Ectodermal cell (in vitro differentiated cells): ENCODE measurements around the gene ETV7.
"Not testable (repeated sequence)": the region's sequence is repeated elsewhere in the genome, so short reads cannot be mapped to it uniquely, and the experiment has no call there.

Source experiments
- H3K27ac ChIP-seq: 2 replicates; pipeline ENCODE4 v1.7.0; 2013; ENCODE audit warnings: mild to moderate bottlenecking, low read depth, low read length; ENCODE audit not compliant: insufficient read depth, poor library complexity, severe bottlenecking
- H3K27me3 ChIP-seq: 2 replicates; pipeline ENCODE4 v1.7.0; 2013; ENCODE audit warnings: mild to moderate bottlenecking, low read length; ENCODE audit not compliant: insufficient read depth, control insufficient read depth, poor library complexity, severe bottlenecking
- H3K36me3 ChIP-seq: one replicate; pipeline ENCODE4 v1.7.0; 2013; ENCODE audit warnings: low read length; ENCODE audit not compliant: control insufficient read depth, insufficient read depth
- H3K4me1 ChIP-seq: one replicate; pipeline ENCODE4 v1.7.0; 2013; ENCODE audit warnings: low read length; ENCODE audit not compliant: control insufficient read depth, insufficient read depth
- H3K4me3 ChIP-seq: 2 replicates; pipeline ENCODE4 v1.7.0; 2013; ENCODE audit warnings: low read depth, low read length, control low read depth; ENCODE audit not compliant: insufficient read depth
- H3K9me3 ChIP-seq: 2 replicates; pipeline ENCODE4 v1.7.0; 2013; ENCODE audit warnings: mild to moderate bottlenecking, low read length, moderate library complexity; ENCODE audit not compliant: control insufficient read depth
- WGBS, 2 experiments: methylation state at CpG; one replicate each; pipeline ENCODE4 v1.1.7; 2013; ENCODE audit warnings: missing lambda C conversion rate in 2 of 2; 5-methylcytosine and 5-hydroxymethylcytosine counted together

ETV7 gene

DNA sequence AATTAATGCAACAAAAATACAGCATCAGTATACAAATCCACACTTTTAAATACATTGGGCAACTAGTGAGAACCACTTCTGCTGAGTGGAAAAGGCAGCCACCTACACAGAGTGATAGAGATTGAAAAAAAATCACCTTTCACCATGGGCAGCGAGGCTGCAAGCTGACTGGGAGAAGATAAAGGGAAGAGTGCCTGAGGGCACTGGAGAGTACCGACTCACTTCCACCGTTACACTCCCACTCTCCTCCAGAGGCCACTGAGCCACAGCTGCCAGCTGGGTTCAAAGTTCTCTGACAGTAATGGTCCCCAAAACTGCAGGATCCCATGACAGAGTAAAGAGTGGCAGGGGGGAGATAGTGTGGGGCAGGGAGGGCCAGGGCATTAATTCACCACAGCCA is 31.1 kb upstream of the ETV7 start:
- no peaks in the 10 kb centered on the region for H3K27me3 ChIP-seq
- no peaks in the 10 kb centered on the region for H3K36me3 ChIP-seq
- no peak overlapping the region for H3K27ac ChIP-seq
- no peaks in the 10 kb centered on the region for H3K9me3 ChIP-seq
- no peak overlapping the region for H3K4me3 ChIP-seq
- H3K4me1 ChIP-seq, result peaks cover 3% of the 10 kb centered on the region
- 53% methylated on average over 3 of the region's 3 CpGs for WGBS, 2 experiments

DNA sequence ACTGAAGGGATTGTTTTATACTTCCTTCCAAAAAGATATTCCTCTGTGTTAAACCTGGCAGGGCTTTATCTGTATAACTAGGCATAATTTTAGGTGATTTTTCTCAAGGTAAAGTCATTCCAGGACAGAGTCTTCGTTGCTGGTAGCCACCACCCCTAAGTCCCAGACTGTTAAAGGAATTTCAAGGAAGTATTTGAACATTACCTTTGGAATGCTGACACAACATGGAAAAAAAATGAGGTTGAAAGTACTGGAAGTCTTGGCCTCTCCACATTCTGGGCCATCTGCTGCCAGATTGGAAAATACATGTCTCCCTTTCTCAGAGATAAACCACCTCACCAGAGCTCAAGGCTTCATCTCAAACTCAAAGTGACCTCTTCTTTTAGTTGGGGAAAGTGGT is 27.0 kb upstream of the ETV7 start:
- H3K9me3 ChIP-seq, result no peaks in the 10 kb centered on the region
- 78 to 83% methylated on average over 1 of the region's 1 CpG for WGBS, 2 experiments
- H3K4me3 ChIP-seq, result no peak overlapping the region
- H3K27ac ChIP-seq, result no peak overlapping the region
- H3K4me1 ChIP-seq, result no peaks in the 10 kb centered on the region
- no peaks in the 10 kb centered on the region for H3K27me3 ChIP-seq
- H3K36me3 ChIP-seq, result no peaks in the 10 kb centered on the region

DNA sequence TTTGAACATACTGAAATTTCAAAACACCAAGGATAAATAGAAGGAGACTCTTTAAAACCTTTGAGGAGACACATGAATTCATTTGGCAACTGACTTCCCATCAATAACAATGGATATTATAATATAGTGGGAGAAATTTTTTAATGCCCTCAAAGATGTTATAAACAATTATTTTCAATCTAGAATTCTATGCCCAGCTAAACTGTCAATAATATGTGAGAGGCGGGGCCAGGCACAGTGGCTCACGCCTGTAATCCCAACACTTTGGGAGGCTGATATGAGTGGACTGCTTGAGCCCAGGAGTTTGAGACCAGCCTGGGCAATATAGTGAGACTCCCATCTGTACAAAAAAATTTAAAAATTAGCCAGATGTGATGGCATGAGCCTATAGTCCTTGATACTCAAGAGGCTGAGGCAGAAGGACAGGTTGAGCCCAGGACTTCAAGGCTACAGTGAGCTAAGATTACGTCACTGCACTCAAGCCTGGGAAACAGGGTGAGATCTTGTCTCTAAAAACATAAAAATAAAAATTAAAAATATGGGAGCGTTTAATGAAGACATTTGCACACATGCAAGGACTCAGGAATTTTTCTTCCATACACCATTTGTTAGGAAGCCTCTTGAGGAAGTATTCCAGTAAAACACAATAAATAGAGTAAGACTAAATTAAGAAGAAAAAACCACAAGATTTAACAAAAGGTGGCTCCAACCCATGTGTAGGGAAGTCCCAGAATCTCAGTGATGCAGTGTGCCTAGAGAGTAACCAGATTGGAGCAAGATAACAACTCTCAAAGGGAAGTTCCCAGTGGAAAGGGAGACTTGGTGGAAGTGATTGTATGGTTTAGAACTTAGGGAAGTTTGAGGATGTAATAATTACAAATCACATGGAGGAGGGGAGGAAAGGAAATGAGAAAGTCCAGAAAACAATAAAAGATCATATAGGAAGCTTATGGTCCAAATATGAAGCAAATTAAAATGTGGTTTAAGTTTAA is 26.3 kb upstream of the ETV7 start:
- Histone ChIP-seq H3K9me3 (no peaks in the 10 kb centered on the region), H3K4me1 (no peaks in the 10 kb centered on the region), H3K27ac (no peak overlapping the region), H3K36me3 (no peaks in the 10 kb centered on the region), H3K27me3 (no peaks in the 10 kb centered on the region), H3K4me3 (no peak overlapping the region)
- 94 to 95% methylated on average over 3 of the region's 4 CpGs for WGBS, 2 experiments

DNA sequence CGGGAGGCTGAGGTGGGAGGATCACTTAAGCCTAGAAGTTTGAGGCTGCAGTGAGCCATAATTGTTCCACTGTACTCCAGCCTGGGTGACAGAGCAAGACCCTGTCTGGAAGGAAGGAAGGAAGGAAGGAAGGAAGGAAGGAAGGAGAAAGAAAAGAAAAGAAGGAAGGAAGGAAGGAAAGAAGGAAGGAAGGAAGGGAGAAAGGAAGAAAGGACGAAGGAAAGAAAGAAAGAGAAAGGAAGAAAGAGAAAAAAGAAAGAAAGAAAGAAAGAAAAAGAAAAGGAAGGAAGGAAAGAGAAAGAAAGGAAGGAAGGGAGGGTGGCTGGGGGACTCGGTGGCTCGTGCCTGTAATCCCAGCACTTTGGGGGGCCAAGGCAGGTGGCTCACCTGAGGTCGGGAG is 22.2 kb upstream of the ETV7 start:
- H3K27me3 ChIP-seq, H3K27ac ChIP-seq, H3K4me3 ChIP-seq, H3K36me3 ChIP-seq, H3K9me3 ChIP-seq, H3K4me1 ChIP-seq: not testable (repeated sequence)
- WGBS, 2 experiments, result 89 to 92% methylated on average over 5 of the region's 5 CpGs

DNA sequence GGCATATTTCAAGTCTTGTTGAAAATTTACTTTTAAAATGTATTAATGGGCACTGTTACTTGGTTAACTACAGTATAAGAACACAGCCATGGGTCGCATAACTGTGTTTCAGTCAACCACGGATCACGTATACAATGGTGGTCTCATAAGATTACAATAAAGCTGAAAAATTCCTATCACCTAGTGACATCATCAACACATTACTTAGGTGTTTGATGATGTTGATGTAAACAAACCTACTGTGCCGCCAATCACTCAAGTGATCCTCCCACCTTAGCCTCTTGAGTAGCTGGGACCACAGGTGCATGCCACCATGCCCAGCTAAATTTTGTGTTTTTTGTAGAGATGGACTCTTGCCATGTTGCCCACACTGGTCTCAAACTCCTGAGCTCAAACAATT is 16.7 kb upstream of the ETV7 start:
- no peak overlapping the region for H3K4me3 ChIP-seq
- H3K36me3 ChIP-seq, result no peaks in the 10 kb centered on the region
- no peaks in the 10 kb centered on the region for H3K9me3 ChIP-seq
- H3K27me3 ChIP-seq, result no peaks in the 10 kb centered on the region
- no peak overlapping the region for H3K27ac ChIP-seq
- WGBS, 2 experiments, result 87 to 91% methylated on average over 4 of the region's 4 CpGs
- H3K4me1 ChIP-seq, result no peaks in the 10 kb centered on the region

DNA sequence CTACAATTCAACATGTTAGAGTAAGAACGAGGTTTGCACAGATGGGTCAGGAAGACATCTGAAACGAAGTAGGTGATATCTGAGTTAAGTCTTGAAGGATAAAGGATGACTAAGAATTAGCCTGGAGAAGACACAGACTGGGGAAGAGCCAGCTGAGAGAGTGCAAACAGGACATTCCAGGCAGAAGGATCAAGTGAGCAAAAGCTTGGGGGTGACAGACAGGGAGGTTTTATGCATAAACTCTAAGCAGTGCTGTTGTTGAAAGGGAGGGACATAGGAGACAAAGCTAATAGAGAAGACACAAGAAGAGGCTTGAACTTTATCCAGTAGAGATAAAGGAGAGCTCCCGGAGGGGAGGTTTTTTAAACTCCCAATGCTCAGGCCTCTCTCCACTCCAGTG is 15.0 kb upstream of the ETV7 start:
- H3K4me3 ChIP-seq, result no peak overlapping the region
- no peaks in the 10 kb centered on the region for H3K9me3 ChIP-seq
- no peaks in the 10 kb centered on the region for H3K36me3 ChIP-seq
- WGBS, 2 experiments, result 81 to 84% methylated on average over 3 of the region's 3 CpGs
- no peaks in the 10 kb centered on the region for H3K4me1 ChIP-seq
- no peaks in the 10 kb centered on the region for H3K27me3 ChIP-seq
- H3K27ac ChIP-seq, result no peak overlapping the region

DNA sequence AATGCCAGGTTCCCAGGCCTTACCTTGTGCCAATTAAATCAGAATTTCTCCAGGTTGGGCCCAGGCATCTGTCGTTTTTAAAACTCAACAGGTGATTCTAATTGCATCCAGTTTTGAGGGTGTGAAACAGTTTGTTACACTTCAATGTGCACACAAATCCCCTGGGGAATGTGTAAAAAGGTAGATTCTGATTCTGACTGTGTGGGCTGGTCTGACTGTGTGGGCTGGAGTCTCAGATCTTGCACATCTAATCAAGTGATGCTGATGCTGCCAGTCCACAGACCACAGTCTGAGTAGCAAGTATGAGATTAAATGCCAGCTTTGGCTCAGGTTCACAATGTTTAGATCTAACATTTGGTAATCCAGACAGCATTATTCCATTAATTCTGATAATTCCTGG is 12.5 kb upstream of the ETV7 start:
- H3K36me3 ChIP-seq, result no peaks in the 10 kb centered on the region
- no peaks in the 10 kb centered on the region for H3K9me3 ChIP-seq
- 85 to 89% methylated on average over 1 of the region's 1 CpG for WGBS, 2 experiments
- no peak overlapping the region for H3K4me3 ChIP-seq
- H3K27me3 ChIP-seq, result no peaks in the 10 kb centered on the region
- H3K27ac ChIP-seq, result no peak overlapping the region
- no peaks in the 10 kb centered on the region for H3K4me1 ChIP-seq

DNA sequence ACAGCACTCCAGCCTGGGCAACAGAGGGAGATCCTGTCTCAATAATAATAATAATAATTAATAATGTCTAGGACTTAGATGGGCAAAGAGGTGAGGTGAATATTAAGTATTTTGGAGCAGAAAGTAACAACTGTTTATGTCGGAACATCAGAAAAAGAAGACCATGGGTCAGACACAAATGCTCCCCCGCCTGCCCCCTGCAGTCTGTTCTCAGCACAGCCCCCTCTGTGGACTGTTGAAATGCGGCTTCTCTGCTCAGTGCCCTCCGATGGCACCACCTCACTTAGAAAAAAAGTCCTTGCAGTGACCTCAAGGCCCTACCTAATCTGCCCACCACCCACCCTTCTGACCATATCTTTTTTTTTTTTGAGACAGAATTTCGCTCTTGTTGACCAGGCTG is 5.2 kb upstream of the ETV7 start:
- H3K27me3 ChIP-seq, result peaks cover 26% of the 10 kb centered on the region
- H3K36me3 ChIP-seq, result no peaks in the 10 kb centered on the region
- no peak overlapping the region for H3K27ac ChIP-seq
- H3K9me3 ChIP-seq, result no peaks in the 10 kb centered on the region
- 83% methylated on average over 5 of the region's 5 CpGs for WGBS, 2 experiments
- H3K4me1 ChIP-seq, result peaks cover 7% of the 10 kb centered on the region
- H3K4me3 ChIP-seq, result no peak overlapping the region

DNA sequence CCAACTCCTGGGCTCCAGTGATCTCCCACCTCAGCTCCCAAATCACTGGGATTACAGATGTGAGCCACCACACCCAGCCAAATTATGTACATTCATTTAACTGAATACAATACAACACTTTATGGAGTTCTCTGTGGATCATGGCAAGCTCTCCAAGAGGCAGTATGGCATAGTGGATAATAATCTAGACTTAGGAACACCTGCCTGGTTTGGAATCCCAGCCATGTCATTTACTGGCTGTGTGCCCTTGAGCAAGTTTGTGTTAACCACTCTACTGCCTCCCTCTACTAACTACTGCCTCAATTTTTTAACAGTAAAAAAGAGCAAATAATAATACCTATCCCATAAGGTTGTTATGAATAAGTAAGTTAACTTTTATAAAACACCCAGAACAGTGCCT is 1.9 kb upstream of the ETV7 start:
- Histone ChIP-seq H3K36me3 (no peaks in the 10 kb centered on the region), H3K27ac (no peak overlapping the region), H3K4me3 (no peak overlapping the region), H3K27me3 (peaks cover 51% of the 10 kb centered on the region), H3K9me3 (no peaks in the 10 kb centered on the region), H3K4me1 (peaks cover 12% of the 10 kb centered on the region)

DNA sequence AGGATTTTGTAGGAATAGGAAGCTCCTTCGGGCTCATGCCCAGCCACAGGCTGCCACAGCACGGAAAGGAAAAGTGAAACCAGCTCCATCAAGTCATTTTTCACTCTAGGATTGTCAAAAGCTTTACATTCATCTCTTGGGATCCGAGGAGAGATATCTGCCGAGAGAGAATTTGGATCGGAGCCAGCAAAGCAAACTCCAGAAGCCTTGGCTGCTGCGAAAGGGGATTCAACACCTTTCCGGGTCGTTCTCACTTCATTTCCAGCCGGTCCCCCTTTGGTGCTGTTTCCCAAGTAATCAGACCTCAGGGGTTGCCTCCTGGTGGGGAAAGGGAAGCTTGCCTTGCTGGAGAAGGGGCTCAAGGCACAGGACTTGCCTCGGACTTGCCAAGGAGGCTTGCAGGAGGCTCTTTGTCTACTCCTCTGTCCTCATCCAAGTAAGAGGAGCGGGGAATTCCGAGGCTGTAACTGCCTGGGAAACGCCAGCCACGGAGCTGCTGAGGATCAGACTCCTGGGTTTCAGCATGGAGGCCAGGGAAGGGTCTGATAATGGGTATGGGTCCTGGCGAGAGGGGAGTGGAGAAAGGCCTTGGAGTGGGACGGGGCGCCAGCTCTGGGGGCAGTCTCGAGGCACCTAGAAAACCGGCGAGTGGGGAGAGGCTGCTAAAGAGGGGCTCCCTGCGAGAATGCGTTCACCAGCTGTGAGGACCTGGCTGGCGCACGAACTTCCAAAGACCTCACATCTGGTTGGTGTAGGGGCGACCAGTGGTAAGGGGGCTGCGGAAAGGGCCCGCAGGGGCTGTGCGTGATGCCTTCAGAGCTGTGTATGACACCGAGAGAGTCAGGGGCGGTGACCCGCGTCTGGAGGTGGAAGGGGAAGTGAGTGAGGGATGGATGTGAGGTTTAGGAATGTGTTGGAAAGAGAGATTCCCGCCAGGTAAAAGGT is 702 bp downstream of the ETV7 start:
- Histone ChIP-seq H3K4me1 (peaks cover 12% of the 10 kb centered on the region), H3K9me3 (no peaks in the 10 kb centered on the region), H3K36me3 (no peaks in the 10 kb centered on the region), H3K4me3 (peak overlapping the region; percentile 39), H3K27ac (no peak overlapping the region), H3K27me3 (peaks cover 51% of the 10 kb centered on the region)
- WGBS, 2 experiments, result 10 to 12% methylated on average over 33 of the region's 33 CpGs
